HG02763 (cell line): ENCODE measurements around the gene RELL1.

Source experiments
- ATAC-seq: cut with Tn5 transposase; IDR thresholded peaks from one replicate; pipeline ENCODE4 v1.9.1; 2021; ENCODE audit warnings: mild to moderate bottlenecking, moderate library complexity; ENCODE audit not compliant: unreplicated experiment

RELL1 gene, protein sequence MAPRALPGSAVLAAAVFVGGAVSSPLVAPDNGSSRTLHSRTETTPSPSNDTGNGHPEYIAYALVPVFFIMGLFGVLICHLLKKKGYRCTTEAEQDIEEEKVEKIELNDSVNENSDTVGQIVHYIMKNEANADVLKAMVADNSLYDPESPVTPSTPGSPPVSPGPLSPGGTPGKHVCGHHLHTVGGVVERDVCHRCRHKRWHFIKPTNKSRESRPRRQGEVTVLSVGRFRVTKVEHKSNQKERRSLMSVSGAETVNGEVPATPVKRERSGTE

DNA sequence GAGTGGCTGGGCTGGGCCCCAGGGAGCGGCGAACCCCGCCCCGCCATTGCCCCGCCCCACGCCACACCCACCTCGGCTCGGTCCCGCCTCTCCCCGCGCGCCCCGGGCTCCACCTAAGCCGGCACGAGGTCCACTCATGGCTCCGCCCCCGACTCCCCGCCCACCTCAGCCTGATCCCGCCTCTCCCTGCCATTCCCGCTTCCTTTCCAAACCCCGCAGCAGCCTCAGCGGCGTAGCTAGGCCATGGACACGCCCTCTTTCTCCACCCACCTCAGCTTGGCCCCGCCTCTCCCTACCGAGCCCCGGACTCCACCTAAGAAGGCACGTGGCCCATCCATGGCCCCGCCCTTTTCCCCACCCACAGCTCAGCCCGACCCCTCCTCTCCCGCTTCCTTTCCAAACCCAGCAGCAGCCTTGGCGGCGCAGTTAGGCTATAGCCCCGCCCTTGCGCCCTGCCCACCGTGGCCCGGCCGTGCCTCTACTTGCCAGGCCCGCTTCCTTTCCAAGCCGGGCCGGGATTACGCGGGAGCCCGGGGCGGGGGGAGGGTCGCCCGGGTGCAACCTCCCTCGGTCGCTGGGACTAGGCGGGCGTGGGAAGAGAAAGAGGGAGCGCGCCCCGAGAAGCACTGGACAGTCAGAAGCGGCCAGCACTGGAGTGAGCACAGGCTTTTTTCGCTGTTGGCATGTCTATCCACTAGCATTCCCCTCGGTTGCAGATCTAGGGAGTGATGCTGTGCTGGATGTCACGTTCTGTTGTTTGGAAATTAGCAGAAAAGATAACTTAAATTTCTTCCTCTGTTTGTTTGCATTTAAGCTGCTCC, at the start of gene RELL1:
RELL1 (minus strand) TSS at position 4 of the 821 bp plus-strand sequence. CDS start 89 bp downstream, outside the sequence.
- peak; percentile 81 for ATAC-seq

DNA sequence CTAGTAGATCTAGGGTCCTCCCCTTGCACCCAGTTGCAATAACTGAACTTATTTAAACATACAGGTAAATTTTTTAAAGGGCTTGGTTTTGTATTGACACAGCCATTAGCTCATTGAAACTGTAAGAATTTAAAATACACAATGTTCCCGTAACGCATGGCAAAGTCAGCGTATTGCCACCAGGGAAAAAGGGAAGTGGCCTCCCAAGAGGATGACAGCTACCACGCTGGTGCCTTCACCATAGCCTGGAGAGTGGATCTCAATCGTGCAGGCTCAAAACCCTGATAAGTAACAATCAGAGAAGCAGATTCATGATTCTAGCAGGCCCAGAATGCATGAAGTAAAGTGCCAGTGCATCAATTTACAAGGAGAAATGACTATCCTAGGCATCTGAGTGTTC, 49.4 kb upstream of the RELL1 start:
- ATAC-seq = no peak

- no peak for ATAC-seq
These were observed 48.8 kb upstream of the RELL1 start for GRCh38 chr4:37734989-37735388.

- ATAC-seq = no peak
These were observed 47.2 kb upstream of the RELL1 start for GRCh38 chr4:37733240-37733867.

DNA sequence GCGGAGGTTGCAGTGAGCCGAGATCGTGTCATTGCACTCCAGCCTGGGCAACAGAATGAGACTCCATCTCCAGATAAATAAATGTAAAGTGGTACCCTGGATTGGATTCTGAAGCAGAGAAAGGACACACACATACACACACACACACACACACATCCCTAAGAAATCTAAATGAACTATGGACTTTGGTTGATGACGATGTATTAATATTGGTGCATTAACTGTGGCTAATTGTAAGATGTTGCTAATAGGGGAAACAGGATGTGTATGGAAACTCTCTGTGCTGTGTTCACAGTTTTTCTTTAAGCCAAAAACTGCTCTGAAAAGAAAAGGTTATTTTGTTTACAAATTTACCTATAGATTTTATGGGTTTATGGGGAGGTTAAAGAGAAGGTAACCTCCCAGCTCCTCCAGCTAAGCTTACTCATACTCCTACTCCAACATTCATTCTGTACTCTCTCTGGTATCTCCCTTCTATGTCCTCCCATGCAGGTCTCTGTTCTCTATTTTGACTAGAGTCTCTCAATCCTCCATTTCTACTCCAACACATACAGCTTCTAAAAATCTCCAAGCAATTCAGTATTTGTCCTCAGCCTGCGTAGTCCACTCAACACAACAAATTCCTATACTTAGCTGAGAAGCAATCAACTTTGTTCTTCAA, 46.5 kb upstream of the RELL1 start:
- peak; percentile 68 for ATAC-seq

DNA sequence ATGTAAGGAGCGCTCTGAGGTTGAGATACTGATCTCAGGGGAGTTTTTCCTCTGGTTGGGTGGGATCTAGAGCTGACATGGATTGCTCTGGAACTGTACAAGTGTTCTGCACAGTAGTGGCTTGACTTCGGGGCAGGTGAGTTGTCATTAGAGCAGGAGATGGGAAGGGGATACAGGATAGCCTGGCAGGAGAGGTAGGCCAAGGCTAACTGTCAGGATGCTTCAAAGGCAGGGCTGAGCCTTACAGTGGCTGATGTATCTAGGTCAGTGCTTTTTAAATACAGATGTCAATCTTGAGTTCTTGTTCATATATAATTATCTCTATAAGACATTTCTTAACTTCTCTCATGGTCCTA, 43.5 kb upstream of the RELL1 start:
- ATAC-seq = no peak

GRCh38 chr4:37728064-37728463, 41.9 kb upstream of the RELL1 start:
- ATAC-seq = no peak

DNA sequence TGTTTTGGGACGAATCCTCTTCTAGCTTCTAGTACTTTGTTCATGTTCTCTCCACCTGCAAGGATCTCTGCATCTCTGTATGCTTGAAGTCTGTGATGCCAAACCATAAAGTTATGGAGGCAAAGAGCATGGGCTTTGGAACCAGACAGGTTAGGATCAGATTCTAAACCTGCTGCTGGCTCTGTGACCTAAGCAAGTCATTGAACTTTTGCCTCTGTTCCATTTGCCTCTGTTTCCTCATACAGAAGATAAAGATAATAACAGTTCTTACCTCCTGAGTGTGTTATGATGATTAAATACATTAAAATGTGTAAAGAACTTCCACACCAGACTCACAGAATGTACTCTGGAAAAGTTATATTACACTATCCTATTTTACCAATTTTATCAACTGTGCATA, 41.5 kb upstream of the RELL1 start:
- no peak for ATAC-seq

DNA sequence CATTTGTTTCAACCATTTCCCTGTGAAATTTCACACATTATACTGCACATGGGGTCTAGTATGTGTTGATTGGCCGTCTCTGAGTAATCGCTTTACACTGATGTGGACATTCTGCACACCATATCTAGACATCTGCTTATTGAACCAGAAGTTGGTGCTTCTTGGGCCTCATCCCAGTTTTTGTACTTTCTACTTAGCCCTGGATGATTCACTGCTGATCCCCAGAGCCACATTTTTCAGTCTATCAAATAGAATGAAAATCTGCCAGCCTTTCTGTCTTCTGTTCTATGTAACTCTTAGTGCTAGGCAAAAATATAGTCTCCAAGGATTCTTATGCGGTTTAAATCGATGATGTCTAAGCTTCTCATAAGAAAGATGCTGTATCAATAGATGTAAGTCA, 40.5 kb upstream of the RELL1 start:
- ATAC-seq = no peak

GRCh38 chr4:37725718-37726117, 39.5 kb upstream of the RELL1 start:
- no peak for ATAC-seq

GRCh38 chr4:37723067-37723466, 36.9 kb upstream of the RELL1 start:
- no peak for ATAC-seq

GRCh38 chr4:37721995-37722638, 35.9 kb upstream of the RELL1 start:
- ATAC-seq = no peak

GRCh38 chr4:37719021-37719420, 32.8 kb upstream of the RELL1 start:
- no peak for ATAC-seq

DNA sequence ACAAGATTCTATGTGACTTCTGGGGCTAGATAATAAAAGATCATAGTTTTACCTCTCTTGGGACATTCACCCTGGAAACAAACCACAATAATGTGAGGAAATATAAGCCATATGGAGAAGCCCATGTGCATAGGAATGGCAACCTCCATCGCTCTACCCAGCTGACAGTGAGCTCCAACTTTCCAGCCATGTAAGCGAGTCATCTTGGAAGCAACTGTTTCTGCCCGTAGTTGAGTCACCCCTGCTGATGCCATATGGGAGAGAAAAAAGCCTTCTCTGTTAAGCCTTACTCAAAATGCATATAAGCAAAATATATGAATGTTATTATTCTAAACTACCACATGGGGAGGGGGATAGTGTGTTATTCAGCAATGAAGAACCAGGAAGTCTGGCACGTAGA, 31.4 kb upstream of the RELL1 start:
- ATAC-seq = no peak

DNA sequence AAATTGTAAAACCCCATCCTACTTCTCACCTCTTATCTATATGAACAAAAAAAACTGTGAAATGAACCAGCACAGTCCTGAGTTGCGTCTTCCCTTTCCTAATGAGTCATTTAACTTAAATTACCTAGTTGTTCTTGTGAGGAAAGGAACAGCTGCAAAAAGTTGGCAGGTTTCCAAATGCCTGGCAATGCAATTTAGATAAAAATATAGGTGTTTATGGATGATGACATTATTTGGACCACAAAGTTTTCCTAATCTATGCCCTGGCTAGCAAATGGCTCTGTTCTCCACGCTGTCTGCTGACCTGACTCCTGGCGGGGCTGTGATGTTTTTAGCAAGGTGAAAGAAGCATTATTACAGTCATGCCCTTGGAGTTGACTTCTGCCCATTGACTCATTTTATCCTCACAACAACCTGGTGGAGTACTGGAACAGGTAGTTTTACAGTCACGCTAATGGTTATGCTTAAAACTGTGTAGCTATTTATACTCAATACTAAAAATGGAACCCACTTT, 29.8 kb upstream of the RELL1 start:
- peak; percentile 71 for ATAC-seq

DNA sequence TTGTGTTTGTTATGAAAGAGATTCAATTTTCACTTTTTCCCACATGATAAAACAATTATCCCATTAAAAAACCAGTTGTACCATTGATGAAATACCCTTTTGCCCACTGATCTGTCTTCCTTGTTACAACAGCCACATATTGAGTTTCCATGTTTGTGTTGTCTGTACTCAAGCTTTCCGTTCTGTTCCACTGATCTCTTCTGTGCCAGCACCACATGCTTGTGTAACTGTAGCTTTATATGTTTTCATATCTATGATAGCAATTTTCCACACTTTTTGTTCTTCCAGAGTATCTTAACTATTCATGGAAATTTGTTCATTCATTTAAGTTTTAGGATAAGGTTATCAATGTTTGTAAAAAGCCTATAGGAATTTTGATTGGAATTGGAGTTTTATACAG, 24.3 kb upstream of the RELL1 start:
- no peak for ATAC-seq

- ATAC-seq = no peak
These were observed 19.9 kb upstream of the RELL1 start for GRCh38 chr4:37706032-37706431.

DNA sequence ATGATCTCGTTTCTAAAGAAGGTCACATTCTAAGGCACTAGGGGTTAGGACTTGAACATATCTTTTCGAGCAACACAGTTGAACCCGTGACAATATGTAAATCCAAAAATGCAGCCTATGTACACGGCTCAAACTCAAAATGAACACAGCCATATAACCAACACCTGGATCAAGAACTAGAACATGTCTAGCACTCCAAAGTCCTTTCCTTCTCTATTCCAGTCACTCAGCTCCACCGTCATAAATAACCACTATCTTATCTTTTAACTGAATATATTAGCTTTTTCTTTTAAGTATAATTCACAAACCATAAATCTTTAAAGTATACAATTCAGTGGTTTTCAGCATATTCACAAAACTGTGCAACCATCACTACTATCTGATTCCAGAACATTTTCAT, 19.4 kb upstream of the RELL1 start:
- ATAC-seq = no peak

DNA sequence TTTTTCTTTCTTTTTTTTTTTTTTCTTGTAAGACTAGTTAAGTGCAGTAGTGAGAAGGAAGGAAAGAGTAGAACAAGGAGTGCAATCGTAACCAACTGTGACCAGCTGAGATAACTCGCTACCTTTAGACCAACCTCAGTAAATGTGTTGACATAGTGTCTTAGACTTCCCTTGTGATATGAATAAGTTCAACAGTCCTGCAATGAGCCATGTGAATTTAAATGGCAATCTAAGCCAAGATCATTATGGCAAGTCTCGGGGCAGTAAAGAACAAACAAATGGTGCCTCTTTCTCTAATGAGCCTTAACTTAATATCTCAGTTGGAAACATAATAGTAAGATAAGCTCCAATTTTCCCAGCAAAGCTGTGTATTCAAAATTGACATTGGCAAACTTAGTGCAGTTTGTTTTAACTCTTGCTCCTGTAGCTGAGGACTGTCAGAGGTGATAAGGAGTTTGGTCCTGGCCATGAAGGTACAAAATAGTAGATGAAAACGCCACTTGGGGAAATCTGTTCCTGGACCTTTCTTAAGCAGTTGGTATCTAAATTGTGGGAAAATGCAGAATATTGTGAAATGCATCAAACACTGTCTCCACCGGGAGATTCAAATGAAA, 13.8 kb upstream of the RELL1 start:
- no peak for ATAC-seq

DNA sequence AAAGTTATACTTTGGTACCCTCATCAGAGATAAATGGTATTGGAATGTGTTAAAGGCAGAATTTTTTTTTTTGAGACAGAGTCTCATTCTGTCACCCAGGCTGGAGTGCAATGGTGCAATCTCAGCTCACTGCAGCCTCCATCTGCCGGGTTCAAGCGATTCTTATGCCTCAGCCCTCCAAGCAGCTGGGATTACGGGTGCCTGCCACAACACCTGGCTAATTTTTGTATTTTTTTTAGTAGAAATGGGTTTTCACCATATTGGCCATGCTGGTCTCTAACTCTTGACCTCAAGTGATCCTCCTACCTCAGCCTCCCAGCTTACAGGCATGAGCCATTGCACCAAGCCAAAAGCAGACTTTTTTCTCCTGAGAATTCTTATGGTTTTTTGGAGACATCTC, 11.4 kb upstream of the RELL1 start:
- ATAC-seq = no peak
